CD4-positive, alpha-beta T cell treated with Interleukin-17A for 4 hours (primary cell): ENCODE data around the gene MAP3K13.
A peak's percentile ranks its signal among the peaks of the same experiment; 100 is the strongest.
"Not testable (repeated sequence)": the region's sequence is repeated elsewhere in the genome, so short reads cannot be mapped to it uniquely, and the experiment has no call there.

Experiments
- DNase-seq: peaks from one replicate; pipeline ENCODE4 v3.0.0-alpha.2; 2020; ENCODE audit warnings: mixed read lengths

Gene MAP3K13

DNA sequence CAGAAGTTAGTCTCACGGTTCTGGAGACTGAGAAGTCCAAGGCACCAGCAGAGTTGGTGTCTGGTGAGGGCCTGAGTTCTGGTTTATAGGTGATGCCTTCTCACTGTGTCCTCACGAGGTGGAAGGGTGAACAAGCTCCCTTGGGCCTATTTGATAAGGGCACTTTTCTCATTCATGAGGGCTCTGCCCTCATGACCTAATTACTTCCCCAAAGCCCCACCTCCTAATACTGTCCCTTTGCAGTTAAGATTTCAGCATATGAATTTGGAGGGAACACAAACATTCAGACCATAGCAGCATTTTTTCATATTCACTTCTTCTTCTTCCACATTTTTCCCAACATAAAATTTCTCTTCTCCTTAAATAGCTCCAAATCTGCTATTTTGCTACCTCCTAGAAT is 94.4 kb downstream of the MAP3K13 start:
- no peak for DNase-seq

DNA sequence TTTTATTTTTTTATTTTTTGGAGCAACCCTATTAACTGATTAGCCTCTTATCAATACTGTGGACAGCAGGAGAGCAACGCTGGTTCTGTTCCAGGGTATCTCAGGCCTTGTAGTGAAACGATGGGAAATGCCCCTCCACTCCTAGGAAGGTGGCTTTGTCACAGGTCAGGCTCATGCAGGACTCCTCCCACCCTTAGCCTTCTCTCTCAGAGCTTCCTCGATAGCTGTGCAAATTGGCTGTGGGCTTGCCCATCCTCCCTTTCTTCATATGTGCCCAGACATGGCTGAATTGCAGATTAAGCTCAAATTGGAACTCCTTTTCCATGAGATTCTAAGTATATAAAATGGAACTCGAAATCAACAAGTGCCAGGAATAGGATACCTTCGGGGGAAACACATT is 97.4 kb downstream of the MAP3K13 start:
- DNase-seq: no peak

DNA sequence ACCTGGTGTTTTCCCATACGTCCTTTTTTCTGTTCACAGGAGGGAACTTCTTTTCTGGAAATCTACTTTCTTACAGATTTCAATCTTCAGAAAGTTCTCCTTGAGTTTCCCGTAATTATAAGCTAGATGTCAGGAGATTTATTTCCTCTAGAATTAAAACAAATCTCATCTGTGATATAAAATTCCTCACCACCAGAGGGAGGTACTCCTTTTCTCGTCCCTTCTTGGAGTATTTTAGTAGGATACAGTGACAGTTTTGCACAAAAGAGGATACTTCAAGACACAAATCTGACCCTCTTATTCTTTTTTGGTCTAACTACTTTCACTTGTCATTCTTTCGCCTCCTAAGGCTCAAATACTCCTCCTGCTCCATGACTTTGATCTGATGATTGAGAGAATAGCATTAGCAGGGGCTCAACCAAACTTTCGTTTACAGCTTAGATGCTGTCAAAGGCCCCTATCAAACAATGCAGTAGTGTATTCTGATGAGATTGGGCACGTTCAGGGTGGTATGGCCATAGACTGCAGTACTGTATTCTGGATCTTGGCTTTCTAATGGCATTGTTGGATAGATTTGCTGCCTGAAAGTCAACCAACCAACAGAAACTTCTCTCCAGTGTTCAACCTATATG is 97.9 kb downstream of the MAP3K13 start:
- DNase-seq: no peak

DNA sequence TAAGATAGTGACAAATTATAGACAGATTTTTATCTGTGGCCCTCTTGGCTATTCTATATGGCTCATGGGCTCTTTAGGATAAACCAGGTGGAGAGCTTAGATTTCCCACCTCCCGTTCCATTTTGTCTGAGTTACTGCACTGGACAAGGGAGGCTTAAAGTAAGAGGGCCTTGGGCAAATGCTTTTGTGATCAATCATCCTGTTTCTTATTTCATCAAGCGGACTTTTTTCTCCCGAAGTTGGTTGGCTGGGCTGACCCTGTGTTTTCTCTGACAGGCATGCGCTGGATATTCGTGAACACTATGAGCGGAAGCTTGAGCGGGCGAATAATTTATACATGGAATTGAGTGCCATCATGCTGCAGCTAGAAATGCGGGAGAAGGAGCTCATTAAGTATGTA is 102.5 kb downstream of the MAP3K13 start:
- no peak for DNase-seq

DNA sequence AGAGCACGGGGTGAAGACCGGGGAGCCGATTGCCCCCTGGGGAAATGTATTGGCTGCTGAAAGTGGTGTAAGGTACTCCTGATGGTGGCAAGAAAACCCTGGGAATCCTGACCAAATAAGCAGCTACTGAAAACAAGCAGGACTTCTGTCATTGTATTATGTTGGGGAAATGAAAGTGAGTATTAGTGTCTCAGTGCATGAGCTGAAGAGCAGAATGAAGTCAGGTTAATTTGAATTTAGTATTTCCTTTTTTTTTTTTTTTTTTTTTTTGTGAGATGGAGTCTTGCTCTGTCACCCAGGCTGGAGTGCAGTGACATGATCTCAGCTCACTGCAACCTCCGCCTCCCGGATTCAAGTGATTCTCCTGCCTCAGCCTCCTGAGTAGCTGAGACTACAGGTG is 103.2 kb downstream of the MAP3K13 start:
- DNase-seq: not testable (repeated sequence)

DNA sequence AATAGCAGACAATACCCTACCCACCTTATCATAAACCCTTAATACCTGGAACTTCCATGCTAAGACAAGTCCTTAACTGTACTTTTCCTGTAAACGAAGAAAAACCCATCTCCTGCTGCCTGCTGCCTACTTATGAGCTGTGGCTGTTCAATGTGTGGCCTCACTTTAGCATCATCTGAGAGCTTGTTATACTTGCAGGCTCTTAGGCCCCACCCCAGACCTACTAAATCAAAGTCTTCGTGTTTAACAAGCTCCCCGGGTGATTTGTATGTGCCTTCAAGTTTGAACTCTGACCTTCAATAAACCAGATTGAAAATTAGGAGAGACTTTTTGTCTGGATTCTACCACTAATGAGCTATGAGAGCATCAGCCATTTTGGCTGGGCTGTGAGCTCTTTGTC is 106.6 kb downstream of the MAP3K13 start:
- no peak for DNase-seq

DNA sequence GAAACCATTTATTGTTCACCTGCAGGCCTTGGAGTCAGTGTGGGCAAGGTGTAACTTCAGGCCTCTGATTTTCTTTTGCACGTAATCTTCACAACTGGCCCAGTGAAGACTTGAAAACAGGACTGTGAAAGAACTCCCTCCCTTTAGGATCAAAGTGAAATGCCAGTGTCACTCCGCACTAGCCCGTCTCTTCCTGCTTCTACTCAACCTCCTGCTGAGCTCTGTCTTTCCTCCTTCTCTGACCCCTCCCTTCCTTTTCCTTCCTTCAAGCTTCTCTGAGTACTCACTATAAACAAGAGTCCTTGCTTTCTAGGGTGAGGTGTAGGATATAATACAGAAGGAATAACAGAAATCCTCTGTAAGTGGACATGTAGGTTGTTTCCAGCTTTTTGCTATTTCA is 107.4 kb downstream of the MAP3K13 start:
- DNase-seq: no peak

DNA sequence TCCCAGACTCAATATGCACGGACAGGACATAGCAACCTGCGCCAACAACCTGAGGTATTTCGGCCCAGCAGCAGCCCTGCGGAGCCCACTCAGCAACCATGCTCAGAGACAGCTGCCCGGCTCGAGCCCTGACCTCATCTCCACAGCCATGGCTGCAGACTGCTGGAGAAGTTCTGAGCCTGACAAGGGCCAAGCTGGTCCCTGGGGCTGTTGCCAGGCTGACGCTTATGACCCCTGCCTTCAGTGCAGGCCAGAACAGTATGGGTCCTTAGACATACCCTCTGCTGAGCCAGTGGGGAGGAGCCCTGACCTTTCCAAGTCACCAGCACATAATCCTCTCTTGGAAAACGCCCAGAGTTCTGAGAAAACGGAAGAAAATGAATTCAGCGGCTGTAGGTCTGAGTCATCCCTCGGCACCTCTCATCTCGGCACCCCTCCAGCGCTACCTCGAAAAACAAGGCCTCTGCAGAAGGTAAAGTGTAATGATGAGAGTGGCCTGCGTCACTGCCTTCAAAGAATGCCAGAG is 110.4 kb downstream of the MAP3K13 start:
- DNase-seq: no peak

DNA sequence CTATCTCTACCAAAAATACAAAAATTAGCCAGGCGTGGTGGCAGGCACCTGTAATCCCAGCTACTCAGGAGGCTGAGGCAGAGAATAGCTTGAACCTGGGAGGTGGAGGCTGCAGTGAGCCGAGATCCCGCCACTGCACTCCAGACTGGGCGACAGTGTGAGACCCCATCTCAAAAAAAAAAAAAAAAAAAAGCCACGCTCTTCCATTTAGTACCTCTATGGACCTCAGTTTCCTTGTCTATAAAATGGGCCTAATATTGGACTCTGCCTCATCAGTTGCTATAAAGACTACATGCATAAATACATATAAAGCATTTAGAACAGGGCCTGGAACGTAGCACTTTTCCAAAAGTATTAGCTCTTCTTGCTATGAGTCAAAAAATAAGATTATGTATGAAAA is 112.0 kb downstream of the MAP3K13 start:
- not testable (repeated sequence) for DNase-seq

DNA sequence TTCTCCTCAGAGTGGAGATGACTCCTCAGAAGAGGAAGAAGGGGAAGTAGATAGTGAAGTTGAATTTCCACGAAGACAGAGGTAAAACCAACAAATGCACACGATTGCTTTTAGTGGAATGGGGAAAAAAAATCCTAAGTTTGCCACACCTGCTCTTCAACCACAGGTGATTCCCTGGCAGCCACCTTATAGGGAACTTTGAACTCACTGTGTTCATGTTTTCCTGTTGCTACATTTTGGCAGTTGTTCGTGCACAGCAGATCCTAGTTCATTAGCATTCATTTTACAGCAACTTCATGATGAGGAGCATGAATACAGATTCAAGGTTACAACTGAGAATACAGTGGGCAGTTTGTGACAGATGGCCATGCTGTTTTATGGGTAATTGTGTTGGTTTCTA is 114.4 kb downstream of the MAP3K13 start:
- DNase-seq: no peak

DNA sequence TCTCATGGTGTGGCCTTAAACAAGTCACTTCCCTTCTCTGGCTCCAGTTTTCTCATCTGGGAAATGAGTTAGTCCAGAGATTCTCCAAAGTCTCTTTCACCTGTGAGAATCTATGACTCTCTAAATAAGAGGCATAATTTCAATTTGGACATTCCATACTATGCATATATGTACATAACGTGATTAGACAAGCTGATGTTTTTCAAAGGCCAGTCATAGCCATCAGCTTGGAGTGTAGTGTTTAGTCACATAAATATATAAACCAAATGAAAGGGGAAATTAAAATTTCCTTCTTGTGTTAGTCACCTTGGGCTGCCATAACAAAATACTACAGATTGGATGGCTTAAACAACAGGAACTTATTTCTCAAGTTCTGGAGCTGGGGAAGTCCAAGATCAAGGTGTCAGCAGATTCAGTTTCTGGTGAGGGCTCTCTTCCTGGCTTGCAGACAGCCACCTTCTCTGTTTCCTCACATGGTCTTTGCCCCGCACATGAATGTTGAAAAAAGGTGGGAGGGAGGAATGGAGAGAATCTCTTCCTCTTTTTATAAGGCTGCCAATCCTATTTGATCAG is 116.5 kb downstream of the MAP3K13 start:
- no peak for DNase-seq

DNA sequence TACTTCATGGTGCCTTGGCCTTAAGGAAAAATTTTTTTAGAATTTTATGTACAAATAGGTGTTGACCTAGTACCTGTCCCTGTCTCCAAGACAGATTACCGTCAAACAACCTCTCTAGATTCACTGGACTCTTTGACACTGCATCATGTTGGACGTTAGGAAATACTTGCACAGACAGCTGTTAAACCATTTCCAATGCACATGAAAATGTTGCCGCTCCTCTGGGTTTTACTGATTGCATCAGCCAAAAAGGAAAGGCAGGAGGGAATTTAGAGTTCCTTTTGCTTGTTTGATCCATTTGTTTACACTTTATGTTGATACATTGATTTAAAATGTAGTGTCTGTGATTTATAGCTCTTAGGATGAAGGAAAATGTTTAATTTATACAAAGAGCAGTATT is 121.4 kb downstream of the MAP3K13 start:
- no peak for DNase-seq

DNA sequence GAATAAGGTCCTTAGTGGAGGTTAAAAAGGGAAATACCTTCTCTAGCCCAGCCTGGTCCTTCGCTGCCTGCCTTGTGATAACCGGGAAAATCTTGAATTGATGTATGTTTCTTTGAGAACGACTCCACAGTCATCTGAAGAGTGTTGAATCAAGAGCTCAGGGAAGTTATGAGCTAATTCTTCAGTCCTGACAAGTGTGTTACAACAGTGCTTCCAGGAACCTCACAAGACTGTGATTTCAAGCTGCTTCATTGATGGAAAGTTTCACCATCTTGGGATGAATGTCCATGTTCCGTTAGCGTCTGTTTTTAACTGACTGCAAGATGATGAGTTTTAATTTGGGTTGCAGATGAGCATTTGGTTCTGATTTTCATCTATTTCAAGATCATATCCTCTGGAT is 123.5 kb downstream of the MAP3K13 start:
- DNase-seq: no peak

DNA sequence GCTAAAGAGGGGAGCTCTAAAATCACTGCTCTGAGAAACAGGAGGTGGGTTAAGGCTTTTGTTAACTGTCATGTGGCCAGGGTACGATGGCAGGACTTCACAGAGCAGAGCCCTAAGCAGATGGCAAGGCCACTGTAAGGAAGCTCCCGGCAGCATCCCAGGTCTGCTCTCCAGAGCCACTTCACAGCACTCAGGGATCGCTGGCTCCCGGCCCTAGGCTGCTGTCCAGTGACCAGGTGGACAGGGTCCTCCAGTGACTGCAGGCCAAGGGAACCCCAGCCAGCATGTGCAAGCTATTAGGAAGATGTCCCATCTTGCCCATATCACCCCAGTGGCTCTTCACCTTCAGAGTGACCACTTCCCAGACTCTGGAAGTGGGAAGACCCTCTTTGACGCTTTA is 125.5 kb downstream of the MAP3K13 start:
- no peak for DNase-seq

DNA sequence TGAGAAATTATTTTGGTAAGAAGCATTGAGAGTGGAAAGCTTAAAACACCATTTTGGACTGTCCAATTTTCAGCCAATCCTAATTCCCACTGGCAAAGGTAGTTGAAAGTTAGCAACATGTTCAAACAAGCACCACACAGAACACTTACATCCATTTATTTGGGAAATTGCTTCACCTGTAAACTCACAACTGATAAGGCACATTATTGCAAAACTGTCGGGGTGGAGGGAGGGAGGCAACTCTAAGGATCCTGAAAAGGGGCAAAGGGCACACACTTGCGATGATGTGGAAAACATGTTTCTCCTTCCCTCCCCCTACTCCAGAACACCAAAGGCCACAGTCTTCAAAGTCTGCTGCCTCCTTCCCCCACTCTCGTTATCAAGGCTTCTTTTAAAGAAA is 126.5 kb downstream of the MAP3K13 start:
- DNase-seq: no peak

DNA sequence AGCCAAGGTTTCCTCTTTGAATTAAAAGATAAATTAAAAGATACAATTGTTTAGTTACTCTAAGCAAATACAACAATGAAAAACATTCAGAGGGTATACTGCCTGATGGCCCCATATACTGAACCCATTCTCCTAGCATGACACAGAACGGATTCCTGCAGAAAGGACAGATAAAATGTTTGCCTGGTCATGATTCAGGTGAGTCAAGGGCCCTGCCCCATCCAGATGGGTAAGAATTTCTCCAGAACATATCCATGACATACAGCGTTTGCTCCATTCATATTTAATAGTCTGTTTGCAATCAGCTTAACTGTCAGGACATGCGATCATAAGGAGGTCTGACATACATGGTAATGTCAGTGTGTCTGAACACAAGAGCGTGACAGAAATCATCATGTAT is 127.3 kb downstream of the MAP3K13 start:
- DNase-seq: no peak

DNA sequence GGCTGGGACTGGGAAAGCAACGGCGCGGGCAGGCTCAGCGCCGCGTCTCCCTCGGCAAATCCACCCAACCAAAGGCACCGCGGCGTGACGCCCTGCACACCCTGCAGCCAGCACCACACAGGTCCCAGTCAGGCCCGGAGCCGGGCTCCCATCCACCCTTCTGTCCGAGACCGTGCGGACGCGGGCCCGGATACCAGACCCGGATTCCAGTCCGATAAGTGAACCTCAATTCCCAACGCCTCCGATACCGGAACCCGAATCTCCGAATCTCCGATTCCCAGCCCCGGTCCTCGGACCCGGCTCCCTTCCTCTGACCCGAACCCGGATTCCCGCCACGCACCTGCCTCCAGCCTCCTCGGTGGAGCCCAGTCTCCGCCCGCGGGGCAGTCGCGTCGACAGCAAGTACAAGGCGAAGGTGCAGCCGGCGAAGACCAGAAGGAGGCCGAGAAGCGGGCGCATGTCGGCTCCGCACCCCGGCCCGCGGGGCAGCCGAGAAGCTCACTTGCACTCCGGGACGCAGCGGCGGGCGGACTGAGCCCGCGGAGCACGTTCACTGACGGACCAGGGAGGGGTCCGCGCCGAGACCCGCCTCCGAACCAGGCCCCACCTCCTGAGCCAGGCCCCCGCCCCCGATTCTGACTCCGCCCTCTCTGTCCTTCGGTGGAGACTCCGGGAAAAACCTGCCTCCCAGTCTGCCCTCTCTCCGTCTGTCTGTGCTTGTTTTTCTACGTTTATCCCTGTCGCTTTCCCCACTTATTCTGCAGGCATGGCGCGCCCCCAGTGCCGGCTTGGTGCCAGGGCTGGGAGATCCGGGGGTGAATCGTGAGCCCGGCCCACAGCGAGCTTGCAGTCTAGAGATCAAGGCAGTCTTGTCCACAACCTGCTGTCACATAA is 135.8 kb downstream of the MAP3K13 start, which contains the start of gene TMEM41A:
Gene TMEM41A, minus strand, starts transcription at position 533 of the 894 bp plus-strand sequence. Its CDS starts 74 bp downstream, at position 459.
- DNase-seq: peak; percentile 91

DNA sequence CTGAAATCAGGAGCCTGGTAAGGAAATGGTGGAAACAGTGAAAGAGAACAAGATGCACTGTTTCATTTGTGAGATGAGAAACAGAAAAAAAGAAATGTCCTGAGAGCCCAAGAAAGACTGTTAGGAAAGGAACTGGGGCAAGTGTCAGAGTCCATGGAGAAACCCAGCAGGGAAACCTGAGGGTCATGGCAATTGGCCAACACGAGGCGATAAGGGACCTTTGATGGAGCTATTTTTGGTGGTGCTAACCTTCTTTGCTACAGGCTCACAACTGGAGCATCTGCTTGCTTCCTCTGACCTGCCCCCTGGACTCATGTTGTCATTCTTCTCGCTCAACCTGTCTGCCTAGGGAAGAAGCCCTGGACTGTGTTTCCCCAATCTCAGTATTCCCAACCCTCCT is 140.1 kb downstream of the MAP3K13 start:
- DNase-seq: no peak

DNA sequence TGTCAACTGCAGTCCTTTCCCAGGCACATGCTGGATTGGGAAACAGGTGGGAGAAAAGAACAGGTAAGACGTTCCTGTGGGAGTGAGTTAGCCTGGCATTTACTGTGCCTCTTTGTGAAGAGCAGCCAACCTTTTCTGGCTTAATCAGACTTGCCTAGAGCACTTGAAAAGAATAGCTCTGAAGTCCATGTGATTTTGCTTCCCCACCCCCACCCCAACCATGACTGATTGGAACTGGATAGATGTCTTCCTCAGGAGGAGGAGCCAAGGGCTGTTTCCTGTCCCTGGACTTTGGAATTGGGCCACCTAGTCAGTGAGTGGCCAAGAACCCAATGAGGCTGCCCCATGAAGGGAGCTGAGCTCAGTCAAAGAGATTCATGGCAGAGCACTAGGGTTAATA is 140.6 kb downstream of the MAP3K13 start:
- DNase-seq: no peak

DNA sequence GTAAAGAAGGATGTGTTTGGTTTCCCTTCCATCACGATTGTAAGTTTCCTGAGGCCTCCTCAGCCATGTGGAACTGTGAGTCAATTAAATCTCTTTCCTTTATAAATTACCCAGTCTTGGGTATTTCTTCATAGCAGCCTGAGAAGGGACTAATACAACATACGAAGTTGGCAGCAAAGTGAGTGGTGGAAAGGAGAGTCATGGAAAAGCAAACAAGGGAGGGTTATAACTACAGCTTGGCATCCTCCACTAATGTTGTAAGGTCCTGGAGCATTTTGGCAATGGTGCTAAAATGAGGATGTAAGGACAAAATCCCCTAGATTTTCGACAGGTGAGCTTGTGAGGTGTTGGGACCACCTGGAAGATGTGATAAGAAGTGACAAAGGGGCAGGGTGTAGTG is 141.7 kb downstream of the MAP3K13 start:
- no peak for DNase-seq

DNA sequence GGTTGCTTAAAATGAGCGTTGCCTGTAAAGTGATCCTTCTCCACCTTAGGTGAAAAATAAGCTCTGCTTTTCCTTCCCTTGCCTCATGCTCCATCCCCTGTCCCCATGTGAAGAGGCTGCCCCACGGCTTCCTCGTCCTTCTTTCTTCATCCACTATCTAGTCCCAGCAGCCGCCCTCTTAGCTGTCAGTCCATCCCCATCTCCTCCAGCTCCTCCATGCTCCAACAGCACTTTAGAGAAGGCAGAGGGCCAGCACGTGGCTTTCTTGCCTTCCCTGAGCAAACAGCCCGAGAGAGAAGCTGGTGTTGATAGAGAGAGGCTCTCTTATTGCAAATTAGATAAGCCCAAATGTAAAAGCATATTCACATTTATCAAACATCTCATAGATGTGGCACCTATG is 144.9 kb downstream of the MAP3K13 start:
- no peak for DNase-seq

DNA sequence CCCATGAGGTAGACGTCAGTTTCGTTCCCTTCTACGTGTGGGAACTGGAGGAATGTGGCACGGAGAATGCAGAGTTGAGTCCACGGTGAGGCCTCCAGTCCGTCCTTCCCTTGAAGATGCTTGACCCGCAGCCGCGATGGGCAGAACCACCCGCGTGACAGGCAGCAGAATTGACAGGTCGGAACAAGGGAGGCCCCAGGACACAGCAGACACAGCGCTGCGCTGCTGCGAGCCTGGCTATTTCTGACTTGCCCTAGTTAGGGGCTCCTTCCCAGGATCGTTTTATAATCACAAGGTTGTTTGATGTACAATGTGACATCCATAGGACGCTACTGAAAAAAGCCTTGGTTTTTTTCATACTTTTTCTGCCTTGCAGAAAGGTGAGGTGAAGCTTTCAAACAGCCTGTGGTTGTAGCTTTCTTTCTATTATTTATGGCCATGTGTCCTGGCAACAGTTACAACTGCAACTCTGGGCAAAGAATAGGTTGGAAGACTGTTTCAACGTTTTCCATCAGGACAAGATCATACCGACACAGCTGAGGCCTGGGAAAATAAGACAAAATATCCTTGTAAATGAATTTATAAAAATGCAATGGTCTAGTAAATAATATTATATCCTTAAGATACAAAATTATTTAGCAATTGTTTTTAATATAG is 145.5 kb downstream of the MAP3K13 start:
- no peak for DNase-seq

DNA sequence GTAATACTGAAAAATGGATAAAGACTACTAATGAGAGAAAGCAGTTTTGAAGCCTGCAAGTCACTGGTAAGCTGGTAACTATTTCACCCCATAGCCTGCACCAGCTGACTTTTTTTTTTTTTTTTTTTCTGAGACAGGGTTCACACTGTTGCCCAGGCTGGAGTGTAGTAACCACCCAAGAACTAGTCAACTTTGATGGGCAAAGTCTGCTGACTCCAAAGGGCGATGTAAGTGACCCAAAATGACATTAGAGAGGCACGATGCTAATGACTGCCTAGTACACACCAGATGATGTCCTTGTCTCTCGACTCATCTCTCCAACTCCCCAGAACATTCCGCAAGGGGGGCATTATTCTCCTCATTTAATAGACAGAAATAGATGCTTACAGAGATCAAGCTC is 148.8 kb downstream of the MAP3K13 start:
- DNase-seq: no peak
